Central memory CD8-positive, alpha-beta T cell (primary cell): ENCODE results near the gene GAST.
"Not testable (repeated sequence)": the region's sequence is repeated elsewhere in the genome, so short reads cannot be mapped to it uniquely, and the experiment has no call there.

Source experiments
- ATAC-seq: fragments of 150-1000 bp; cut with Tn5 transposase; replicated peaks from 2 replicates; pipeline ENCODE4 v1.10.0; 2022; ENCODE audit warnings: mild to moderate bottlenecking, moderate FRiP score, moderate number of reproducible peaks; ENCODE audit not compliant: poor library complexity, severe bottlenecking; ENCODE audit errors: extremely low read depth
- DNase-seq, 2 donors: peaks; one replicate each; pipeline ENCODE4 v3.0.0; 2021; ENCODE audit warnings: low spot score in 2 of 2
- H3K27ac Mint-ChIP-seq: one replicate; pipeline ENCODE4 v1.8.0; 2022; ENCODE audit warnings: low read depth, mild to moderate bottlenecking, moderate library complexity, mixed read lengths
- H3K27me3 Mint-ChIP-seq: one replicate; pipeline ENCODE4 v1.8.0; 2022; ENCODE audit warnings: mixed read lengths
- H3K36me3 Mint-ChIP-seq: one replicate; pipeline ENCODE4 v1.8.0; 2022; ENCODE audit warnings: mild to moderate bottlenecking, moderate library complexity, mixed read lengths; ENCODE audit not compliant: insufficient read depth
- H3K4me1 Mint-ChIP-seq: one replicate; pipeline ENCODE4 v1.8.0; 2022; ENCODE audit warnings: mixed read lengths
- H3K4me3 Mint-ChIP-seq: one replicate; pipeline ENCODE4 v1.8.0; 2022; ENCODE audit warnings: mild to moderate bottlenecking, moderate library complexity, mixed read lengths
- H3K9me3 Mint-ChIP-seq: one replicate; pipeline ENCODE4 v1.8.0; 2022; ENCODE audit warnings: mixed read lengths

Gene GAST, protein sequence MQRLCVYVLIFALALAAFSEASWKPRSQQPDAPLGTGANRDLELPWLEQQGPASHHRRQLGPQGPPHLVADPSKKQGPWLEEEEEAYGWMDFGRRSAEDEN

DNA sequence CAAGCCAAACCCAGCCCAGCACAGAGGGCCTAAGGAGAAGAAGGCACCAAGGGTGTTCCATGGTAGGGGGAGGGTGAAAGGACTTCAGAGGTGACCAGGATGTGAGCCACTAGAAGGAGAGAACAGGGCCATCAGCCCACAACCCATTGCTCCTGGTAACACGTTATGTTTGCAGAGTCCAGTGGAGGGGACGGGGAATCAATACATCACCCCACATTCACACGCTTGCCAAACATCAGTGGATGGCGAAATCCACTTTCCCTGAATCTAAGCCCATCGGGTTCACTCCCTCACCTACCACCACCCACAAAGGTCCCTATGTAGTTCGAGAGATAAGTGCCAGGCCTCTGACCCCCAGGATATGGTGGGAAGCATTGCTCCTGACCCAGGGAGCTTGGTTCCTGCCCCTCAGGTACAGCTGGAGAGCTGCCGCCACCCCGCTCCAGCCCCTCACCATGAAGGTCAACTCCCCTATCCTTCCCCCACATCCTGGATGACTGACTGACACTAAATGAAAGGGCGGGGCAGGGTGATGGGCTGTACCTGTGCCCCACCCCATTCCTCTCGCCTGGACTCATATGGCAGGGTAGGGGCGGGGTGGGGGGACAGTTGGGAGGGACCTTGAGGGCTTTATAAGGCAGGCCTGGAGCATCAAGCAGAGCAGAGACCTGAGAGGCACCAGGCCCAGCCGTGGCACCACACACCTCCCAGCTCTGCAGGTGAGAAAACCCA, at the start of gene GAST:
GAST (plus strand) TSS at position 663 of the 732 bp plus-strand sequence. CDS start 3,106 bp downstream, outside the sequence.
- no peak within 1 kb of the TSS for H3K27ac Mint-ChIP-seq
- no peak within 1 kb of the TSS for H3K4me3 Mint-ChIP-seq
- ATAC-seq (no peak), DNase-seq (no peak)
- H3K4me1 Mint-ChIP-seq = no peaks in the 10 kb centered on the region
- H3K27me3 Mint-ChIP-seq = peaks cover 43% of the 10 kb centered on the region
- peaks cover 2% of the 10 kb centered on the region for H3K36me3 Mint-ChIP-seq
- no peaks in the 10 kb centered on the region for H3K9me3 Mint-ChIP-seq

DNA sequence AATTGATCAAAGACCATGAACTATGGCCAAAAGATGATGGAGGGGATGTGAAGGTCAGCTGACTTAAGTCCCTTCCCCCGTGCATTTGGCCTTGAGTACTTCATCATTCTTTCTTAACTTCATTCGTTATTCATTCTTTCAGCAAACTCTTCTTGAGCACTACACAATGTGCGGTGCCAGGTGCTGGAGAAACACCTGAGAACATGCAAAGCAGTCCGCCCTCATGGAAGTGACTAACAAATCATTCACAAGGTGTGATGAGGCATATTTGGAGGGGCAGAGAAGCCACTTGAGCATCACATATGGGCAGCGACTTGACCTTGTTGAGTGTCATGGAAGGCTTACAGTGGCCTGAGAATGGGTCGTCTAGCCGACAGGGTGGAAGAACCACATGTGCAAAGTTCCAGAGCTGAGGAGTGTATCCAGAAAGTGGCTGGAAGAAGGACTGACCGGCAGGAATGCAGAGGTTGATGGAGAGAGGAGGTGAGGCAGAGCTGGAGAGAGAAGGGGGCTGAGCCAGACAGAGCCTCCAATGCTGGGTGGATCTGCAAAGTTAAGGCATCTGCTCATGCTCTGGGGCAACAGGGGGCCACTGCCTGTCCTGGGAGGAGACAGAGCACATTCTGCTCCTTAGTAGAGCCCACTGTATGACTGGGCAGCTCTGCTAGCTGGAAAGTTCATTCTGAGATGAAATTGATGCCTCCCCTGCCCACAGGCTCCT, 48.5 kb upstream of the GAST start:
- Mint-ChIP-seq H3K27me3 (no peaks in the 10 kb centered on the region), H3K36me3 (peaks cover 11% of the 10 kb centered on the region), H3K4me3 (no peak overlapping the region), H3K9me3 (no peaks in the 10 kb centered on the region), H3K27ac (no peak overlapping the region), H3K4me1 (peaks cover 24% of the 10 kb centered on the region)
- no peak for DNase-seq
- ATAC-seq = no peak

DNA sequence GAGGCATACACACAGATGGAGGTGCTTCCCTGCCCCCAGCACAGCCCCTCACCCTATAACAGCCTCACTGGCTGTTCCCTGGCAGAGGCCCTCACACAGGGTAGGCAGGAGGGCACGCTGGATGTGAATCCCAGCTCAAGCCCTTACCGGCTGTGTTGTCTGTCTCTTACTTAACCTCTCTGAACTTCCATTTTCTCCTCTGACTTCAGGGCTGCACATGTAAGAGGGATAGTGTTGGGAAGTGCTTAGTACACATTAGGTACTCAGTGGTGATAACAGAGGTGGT, 48.0 kb upstream of the GAST start:
- DNase-seq (no peak), ATAC-seq (no peak)
- Mint-ChIP-seq H3K27ac (no peak overlapping the region), H3K9me3 (no peaks in the 10 kb centered on the region), H3K4me3 (no peak overlapping the region), H3K36me3 (peaks cover 11% of the 10 kb centered on the region), H3K27me3 (no peaks in the 10 kb centered on the region), H3K4me1 (peaks cover 24% of the 10 kb centered on the region)

DNA sequence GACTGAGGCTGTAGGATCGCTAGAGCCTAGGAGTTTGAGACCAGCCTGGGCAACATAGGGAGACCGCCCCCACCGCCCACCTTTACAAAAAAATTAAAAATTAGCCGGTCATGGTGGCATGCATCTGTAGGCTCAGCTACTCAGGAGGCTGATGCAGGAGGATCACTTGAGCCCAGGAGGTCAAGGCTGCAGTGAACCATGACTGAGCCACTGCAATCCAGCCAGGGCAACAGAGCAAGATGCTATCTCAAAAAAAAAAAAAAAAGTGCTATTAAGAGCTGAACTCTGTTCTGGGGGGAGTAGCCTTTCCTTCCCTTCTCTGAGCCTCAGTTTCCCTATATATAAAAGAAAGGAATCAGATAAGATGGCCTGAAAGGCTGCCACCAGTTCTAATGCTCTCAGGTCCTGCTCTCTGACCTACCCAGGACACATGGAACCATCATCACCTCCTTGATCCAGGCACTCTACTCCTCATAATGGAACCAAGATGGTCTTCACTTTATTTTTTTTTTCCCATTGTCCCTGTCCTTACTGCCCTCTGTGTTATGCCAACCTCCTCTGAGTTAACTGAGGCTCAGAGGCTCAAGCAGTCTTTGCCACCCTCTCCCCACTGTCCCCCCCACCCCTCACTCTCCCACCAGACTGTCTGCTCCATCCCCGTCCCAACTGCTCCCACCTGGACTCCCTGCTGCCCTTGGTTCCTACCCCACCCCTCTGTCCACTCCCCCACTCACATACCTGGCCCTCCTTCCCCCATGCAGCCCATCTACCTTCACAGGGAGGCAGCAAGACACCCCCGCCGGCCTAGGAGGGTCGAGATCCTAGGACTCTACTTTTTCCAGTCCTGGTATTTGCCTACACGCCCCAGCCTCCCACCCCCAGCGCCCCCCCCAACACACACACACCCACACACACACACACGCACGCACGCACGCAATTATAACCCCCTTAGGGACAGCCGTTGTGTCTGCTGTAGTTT, 47.3 kb upstream of the GAST start:
- H3K9me3 Mint-ChIP-seq = no peaks in the 10 kb centered on the region
- no peaks in the 10 kb centered on the region for H3K27me3 Mint-ChIP-seq
- H3K4me3 Mint-ChIP-seq = peak overlapping the region; percentile 88
- H3K27ac Mint-ChIP-seq = peak overlapping the region; percentile 35
- H3K36me3 Mint-ChIP-seq = peaks cover 11% of the 10 kb centered on the region
- peaks cover 24% of the 10 kb centered on the region for H3K4me1 Mint-ChIP-seq
- DNase-seq (no peak), ATAC-seq (no peak)

DNA sequence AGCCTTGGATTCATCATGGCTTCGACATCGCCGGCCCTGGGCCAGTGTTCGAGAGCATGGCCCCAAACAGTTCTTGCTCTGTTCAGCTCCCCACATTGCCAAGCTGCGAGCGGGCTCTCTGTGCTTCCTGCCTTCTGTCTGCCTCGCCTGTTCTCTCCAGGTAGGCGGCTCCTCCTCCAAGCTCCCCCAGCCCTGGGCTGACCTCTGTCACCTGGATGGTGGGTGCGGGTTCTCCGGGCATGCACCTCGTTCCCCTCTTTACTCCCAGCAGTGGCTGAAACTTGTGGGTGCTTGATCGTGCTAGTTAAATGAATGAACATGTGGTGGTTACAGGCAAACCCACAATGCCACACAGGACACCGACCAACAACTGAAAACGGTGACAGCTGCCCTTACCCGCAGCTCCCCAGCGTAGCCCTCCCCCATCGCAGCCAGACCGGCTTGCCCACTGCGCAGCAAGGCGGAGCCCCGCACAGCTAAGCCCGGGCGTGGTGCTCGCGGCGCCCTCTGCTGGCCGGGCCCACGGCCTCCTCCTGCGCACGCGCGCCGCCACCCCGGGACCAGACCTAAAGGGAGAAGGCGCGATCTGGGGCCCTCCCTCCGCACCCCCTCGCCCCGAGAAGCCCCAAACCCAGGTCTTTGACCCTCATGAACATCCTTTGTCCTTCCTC, 46.4 kb upstream of the GAST start:
- Mint-ChIP-seq H3K27me3 (no peaks in the 10 kb centered on the region), H3K4me1 (peaks cover 24% of the 10 kb centered on the region), H3K36me3 (peaks cover 9% of the 10 kb centered on the region), H3K27ac (peak overlapping the region; percentile 97), H3K4me3 (peak overlapping the region; percentile 88), H3K9me3 (no peaks in the 10 kb centered on the region)
- ATAC-seq (peak; percentile 78), DNase-seq (peak; percentile 87 to 92)

DNA sequence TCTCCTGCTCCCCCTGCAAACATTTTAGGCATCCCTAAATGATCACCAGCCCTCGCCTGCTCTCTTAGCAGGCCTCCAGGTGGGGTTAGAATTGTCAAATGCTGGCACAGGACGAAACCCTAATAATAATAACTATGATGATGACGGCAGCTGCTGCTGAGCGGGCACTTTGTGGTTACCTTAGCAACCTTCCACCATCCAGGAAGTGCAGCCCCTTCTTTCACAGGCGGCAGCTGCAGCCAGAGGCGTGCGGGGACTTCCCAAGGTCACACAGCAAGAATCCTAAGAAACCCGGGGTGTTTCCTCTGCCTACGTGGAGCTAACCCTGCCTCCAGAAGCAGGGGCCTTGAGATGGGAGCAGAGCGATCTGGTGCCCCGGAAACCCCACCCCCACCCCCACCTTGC, 45.9 kb upstream of the GAST start:
- H3K4me1 Mint-ChIP-seq = peaks cover 24% of the 10 kb centered on the region
- H3K4me3 Mint-ChIP-seq = peak overlapping the region; percentile 88
- peak overlapping the region; percentile 97 for H3K27ac Mint-ChIP-seq
- H3K9me3 Mint-ChIP-seq = no peaks in the 10 kb centered on the region
- DNase-seq (peak in 1 of 2 donors; percentile 73), ATAC-seq (peak; percentile 71)
- peaks cover 9% of the 10 kb centered on the region for H3K36me3 Mint-ChIP-seq
- no peaks in the 10 kb centered on the region for H3K27me3 Mint-ChIP-seq

DNA sequence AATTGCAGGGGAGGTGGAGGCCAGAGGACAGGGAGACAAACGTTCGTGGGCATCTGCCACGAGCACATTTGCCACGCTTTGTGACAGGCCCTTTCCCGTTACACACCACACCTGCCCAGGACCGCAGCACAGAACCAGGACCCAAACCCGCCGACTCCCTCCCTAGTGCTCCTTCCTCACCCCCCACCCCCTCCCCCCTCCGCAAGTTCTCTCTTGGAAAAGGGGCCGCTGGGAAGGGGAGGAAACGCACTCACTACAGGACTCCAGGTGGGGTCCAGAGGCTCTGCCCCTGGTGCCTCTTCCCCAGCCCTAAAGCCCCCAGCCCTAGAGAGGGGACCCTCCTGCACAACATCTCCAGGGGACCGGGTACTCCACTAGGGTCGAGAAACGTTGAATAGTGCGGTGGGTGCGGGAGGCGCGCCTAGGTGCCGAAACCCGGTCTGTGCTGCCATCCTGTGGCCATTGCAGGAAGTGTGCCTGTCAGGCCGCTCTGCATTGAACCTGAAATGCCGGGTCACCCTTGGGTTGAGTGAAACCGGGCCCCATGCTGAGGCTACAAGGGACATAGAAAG, 45.3 kb upstream of the GAST start:
- H3K36me3 Mint-ChIP-seq = peaks cover 9% of the 10 kb centered on the region
- ATAC-seq (peak; percentile 56), DNase-seq (peak; percentile 80 to 87)
- H3K4me3 Mint-ChIP-seq = peak overlapping the region; percentile 88
- no peaks in the 10 kb centered on the region for H3K27me3 Mint-ChIP-seq
- peaks cover 24% of the 10 kb centered on the region for H3K4me1 Mint-ChIP-seq
- H3K9me3 Mint-ChIP-seq = no peaks in the 10 kb centered on the region
- H3K27ac Mint-ChIP-seq = peak overlapping the region; percentile 97

DNA sequence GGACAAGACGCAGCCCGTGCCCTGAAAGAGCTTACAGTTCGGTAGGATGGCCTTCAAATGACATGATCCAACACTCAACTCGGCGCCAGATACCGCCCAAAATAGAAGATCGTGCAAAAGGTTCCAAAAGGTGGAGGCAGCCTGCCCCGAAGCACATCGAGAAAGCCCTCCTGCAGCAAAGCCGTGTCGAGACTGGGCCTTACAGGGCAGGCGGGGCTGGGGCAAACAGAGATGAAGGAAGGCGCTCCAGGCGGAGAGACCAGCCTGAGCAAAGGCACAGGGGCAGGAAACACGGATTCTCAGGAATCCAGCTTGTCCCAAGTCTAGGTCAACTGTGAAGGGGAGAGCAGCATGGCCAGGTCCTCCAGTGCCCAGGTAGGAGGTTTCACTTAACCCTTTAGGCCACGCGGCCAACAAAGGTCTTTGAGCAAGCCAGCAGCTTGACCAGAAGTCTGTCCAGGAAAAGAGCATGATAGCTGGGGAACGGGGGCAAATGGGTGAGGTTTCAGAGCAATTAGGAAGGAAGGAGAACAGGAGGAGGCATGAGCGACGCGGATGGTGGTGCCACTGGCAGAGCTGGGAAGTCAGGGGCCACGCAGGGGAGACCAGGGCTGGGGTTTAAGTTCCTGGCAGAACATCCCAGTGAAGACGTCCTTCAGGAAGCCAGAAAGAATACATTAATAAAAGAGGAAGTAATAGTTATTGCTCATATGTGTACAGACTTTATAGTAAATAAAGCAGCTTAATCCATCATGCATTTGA, 44.7 kb upstream of the GAST start:
- peak overlapping the region; percentile 97 for H3K27ac Mint-ChIP-seq
- DNase-seq = no peak
- ATAC-seq = no peak
- H3K27me3 Mint-ChIP-seq = no peaks in the 10 kb centered on the region
- H3K4me1 Mint-ChIP-seq = peaks cover 24% of the 10 kb centered on the region
- H3K36me3 Mint-ChIP-seq = peaks cover 9% of the 10 kb centered on the region
- H3K4me3 Mint-ChIP-seq = peak overlapping the region; percentile 88
- H3K9me3 Mint-ChIP-seq = no peaks in the 10 kb centered on the region

DNA sequence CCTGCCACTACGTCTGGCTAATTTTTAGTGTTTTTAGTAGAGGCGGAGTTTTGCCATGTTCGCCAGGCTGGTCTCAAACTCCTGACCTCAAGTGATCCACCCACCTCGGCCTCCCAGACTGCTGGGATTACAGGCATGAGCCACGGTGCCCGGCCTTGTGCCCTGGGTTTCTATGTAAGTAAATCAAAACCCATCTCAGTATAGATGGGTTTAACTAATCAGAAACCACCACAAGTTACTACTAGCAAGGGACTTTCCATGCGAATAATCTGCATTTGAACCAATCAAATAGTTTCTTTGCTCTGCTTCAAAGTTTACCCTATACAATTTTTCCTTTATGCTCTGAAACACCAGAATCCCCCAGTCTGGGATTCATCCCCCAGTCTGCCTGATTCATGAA, 40.0 kb upstream of the GAST start:
- Mint-ChIP-seq H3K9me3 (no peaks in the 10 kb centered on the region), H3K4me1 (peaks cover 3% of the 10 kb centered on the region), H3K36me3 (no peaks in the 10 kb centered on the region), H3K27me3 (no peaks in the 10 kb centered on the region), H3K27ac (no peak overlapping the region), H3K4me3 (no peak overlapping the region)
- no peak for ATAC-seq
- DNase-seq = no peak

DNA sequence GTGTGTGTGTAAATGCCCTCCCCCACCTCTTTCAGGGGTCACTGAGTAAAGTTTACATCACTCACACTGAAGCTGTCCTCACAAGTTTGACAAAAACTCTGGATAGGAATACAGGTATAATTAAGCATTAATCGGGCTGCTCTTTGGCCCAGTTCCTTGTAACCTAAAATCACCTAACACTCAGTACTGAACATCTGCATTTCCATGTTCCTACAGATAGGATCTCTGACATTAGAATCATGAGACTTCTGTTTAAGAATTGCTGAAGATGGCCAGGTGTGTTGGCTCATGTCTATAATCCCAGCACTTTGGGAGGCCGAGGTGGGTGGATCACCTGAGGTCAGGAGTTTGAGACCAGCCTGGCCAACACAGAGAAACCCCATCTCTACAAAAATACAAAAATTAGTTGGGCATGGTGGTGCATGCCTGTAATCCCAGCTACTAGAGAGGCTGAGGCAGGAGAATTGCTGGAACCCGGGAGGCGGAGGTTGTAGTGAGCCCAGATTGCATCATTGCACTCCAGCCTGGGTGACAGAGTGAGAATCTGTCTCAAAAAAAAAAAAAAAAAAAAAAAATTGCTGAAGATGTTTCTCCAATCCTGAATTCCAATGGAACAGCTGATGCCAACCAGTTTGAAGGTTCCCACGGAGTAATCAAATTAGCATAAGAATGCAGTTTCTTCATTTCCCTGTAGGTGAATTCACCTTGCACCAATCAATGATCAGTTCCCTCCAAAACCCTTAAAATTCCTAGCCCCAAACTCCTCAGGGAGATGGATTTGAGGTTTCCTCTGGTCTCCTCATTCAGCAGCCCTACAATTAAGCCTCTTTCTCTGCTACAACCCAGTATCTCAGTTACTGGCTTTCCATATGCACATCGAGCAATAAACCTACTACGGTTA, 36.7 kb upstream of the GAST start:
- not testable (repeated sequence) for ATAC-seq, H3K27ac Mint-ChIP-seq, H3K4me3 Mint-ChIP-seq, H3K27me3 Mint-ChIP-seq, H3K36me3 Mint-ChIP-seq, DNase-seq, H3K9me3 Mint-ChIP-seq
- H3K4me1 Mint-ChIP-seq = peaks cover 22% of the 10 kb centered on the region
